Lung (tissue), 12 donors: Measurements from ENCODE around the gene RNF149. TPM values are rescaled to one million over a fixed set of nuclear protein-coding genes. Genes with fewer than 3 reads are reported as not detected.

Experiments used
- ATAC-seq: fragments of 200-7000 bp; cut with Tn5 transposase; one replicate; pipeline ENCODE4 v1.9.1; 2020; ENCODE audit warnings: moderate number of reproducible peaks; ENCODE audit not compliant: insufficient read depth, low FRiP score
- DNase-seq, 3 donors: peaks; one replicate each; pipeline ENCODE4 v3.0.0-alpha.2; 2013 to 2017
- H3K27ac ChIP-seq, 2 donors: one replicate each; pipeline ENCODE4 v1.5.1; 2013; ENCODE audit warnings: mild to moderate bottlenecking in 2 of 2, moderate library complexity in 2 of 2, control low read depth in 1 of 2, inconsistent platforms in 1 of 2, low read depth in 1 of 2, low read length in 1 of 2
- H3K27me3 ChIP-seq, 3 donors: one replicate each; pipeline ENCODE4 v1.5.1; 2013; ENCODE audit warnings: low read length in 2 of 3; ENCODE audit not compliant: control insufficient read depth in 3 of 3, insufficient read depth in 3 of 3
- H3K36me3 ChIP-seq, 4 donors: one replicate each; pipeline ENCODE4 v1.5.1; 2013; ENCODE audit warnings: low read length in 4 of 4, mild to moderate bottlenecking in 1 of 4, moderate library complexity in 1 of 4; ENCODE audit not compliant: control insufficient read depth in 4 of 4, insufficient read depth in 4 of 4
- H3K4me1 ChIP-seq, 5 donors: one replicate each; pipeline ENCODE4 v1.5.1; 2013; ENCODE audit warnings: low read length in 5 of 5, mild to moderate bottlenecking in 2 of 5, moderate library complexity in 1 of 5; ENCODE audit not compliant: control insufficient read depth in 5 of 5, insufficient read depth in 5 of 5
- H3K4me3 ChIP-seq: one replicate; pipeline ENCODE4 v1.5.1; 2013; ENCODE audit warnings: mild to moderate bottlenecking, control low read depth, moderate library complexity
- H3K9ac ChIP-seq, 2 donors: one replicate each; pipeline ENCODE4 v1.5.1; 2013; ENCODE audit warnings: low read length in 2 of 2, control low read depth in 1 of 2; ENCODE audit not compliant: insufficient read depth in 1 of 2
- H3K9me3 ChIP-seq, 4 donors: one replicate each; pipeline ENCODE4 v1.5.1; 2013; ENCODE audit warnings: low read length in 3 of 4, mild to moderate bottlenecking in 1 of 4, moderate library complexity in 1 of 4; ENCODE audit not compliant: control insufficient read depth in 4 of 4, insufficient read depth in 3 of 4
- CTCF ChIP-seq: IDR thresholded peaks from 2 replicates; pipeline ENCODE4 v1.5.1; 2012; ENCODE audit warnings: mild to moderate bottlenecking; ENCODE audit errors: control extremely low read depth, extremely low read depth
- WGBS, 2 donors: extraction: QIAGEN DNeasy Blood & Tissue Kit; methylation state at CpG; one replicate each; pipeline ENCODE4 v1.1.7; 2013; 5-methylcytosine and 5-hydroxymethylcytosine counted together
- polyA plus RNA-seq, 2 donors: library from polyadenylated mRNA; stranded (reverse); fragments of 200-250 nt; gene quantifications; one replicate each; pipeline ENCODE4 v1.2.1, GENCODE V29; 2013
- total RNA-seq, 2 donors: library from RNA; depleted of rRNA in 1 of 2; stranded (reverse); fragments of >200 nt in 1 of 2; gene quantifications; one replicate each; pipeline ENCODE4 v1.2.1, GENCODE V29; 2014 to 2021
- donor health status: control.
- donor health status: control.
- donor health status: Bipolar disorder and iron deficiency.
- donor health status: healthy.
- donor health status: DM: yes; HTN: yes; CAD: no.

RNF149 gene
- total and polyA plus RNA-seq, 4 donors, result 46.7 to 106 (median 93.4) TPM

DNA sequence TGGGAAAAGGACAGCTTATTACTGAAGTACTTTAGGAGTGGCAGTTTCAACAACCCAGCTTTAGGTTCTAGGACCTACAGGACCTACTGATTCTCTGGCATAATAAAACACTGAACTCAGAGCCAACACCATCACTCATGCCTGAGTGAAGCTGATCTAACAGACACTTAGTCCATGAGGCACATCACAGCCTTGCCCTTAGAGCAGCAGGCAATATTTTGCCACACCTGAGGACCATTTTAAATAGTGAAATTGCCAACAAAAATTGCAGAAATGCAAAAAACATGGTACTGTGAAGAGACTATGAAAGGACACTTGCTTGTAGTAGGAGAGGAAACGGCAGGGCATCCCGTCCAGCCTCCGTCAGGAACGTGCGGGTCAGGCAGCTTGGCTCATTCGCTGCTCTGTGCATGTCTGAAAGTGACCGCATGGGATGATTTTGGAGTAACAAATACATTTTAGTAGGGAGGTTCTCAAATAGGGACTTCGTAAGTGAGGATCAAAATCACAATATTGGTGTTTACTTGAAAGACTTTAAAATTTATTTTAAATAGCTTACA lies 37.7 kb downstream of the RNF149 start:
- ATAC-seq, result no peak
- no peak overlapping the region for H3K27ac ChIP-seq
- no peak for DNase-seq
- H3K9ac ChIP-seq, result no peak overlapping the region
- TF ChIP-seq CTCF, result no peak
- H3K9me3 ChIP-seq, result no peaks in the 10 kb centered on the region
- no peak overlapping the region for H3K4me3 ChIP-seq
- no peaks in the 10 kb centered on the region for H3K27me3 ChIP-seq
- peaks cover 0 to 10% (median 0%) of the 10 kb centered on the region in 5 donors for H3K4me1 ChIP-seq
- 91% methylated on average over 8 of the region's 8 CpGs for WGBS, 2 donors
- peaks cover 18 to 37% (median 26%) of the 10 kb centered on the region in 4 donors for H3K36me3 ChIP-seq

GRCh38 chr2:101267671-101268656 lies 40.5 kb downstream of the RNF149 start:
- Histone ChIP-seq H3K27ac (peak overlapping the region in 1 of 2 donors; percentile 38), H3K9me3 (no peaks in the 10 kb centered on the region), H3K9ac (no peak overlapping the region), H3K27me3 (no peaks in the 10 kb centered on the region), H3K4me3 (no peak overlapping the region), H3K36me3 (peaks cover 25 to 42% (median 33%) of the 10 kb centered on the region in 4 donors), H3K4me1 (peaks cover 0 to 18% (median 0%) of the 10 kb centered on the region in 5 donors)
- 63 to 66% methylated on average over 15 of the region's 15 CpGs for WGBS, 2 donors
- DNase-seq, result peak; percentile 53 to 78 (median 56)
- ATAC-seq, result peak; percentile 17
- no peak for TF ChIP-seq CTCF

- Histone ChIP-seq H3K4me1 (peaks cover 0 to 18% (median 0%) of the 10 kb centered on the region in 5 donors), H3K9me3 (no peaks in the 10 kb centered on the region), H3K9ac (no peak overlapping the region), H3K27me3 (no peaks in the 10 kb centered on the region), H3K27ac (no peak overlapping the region), H3K4me3 (no peak overlapping the region), H3K36me3 (peaks cover 22 to 37% (median 32%) of the 10 kb centered on the region in 4 donors)
- DNase-seq, result no peak
- no peak for TF ChIP-seq CTCF
- 74 to 78% methylated on average over 11 of the region's 11 CpGs for WGBS, 2 donors
- ATAC-seq, result no peak
These were observed 42.5 kb downstream of the RNF149 start for GRCh38 chr2:101265893-101266499.
